Mesenchymal stem cell (in vitro differentiated cells and primary cell): ENCODE results near the gene ASB2.

ENCODE experiments used
- DNase-seq: peaks from one replicate; pipeline ENCODE4 v3.0.0-alpha.2; 2013
- H2AFZ ChIP-seq: one replicate; pipeline ENCODE4 v1.6.1; 2013; ENCODE audit warnings: low read depth, mild to moderate bottlenecking, control low read depth, inconsistent platforms, low read length, moderate library complexity
- H2AK5ac ChIP-seq: 2 replicates; pipeline ENCODE4 v1.6.1; 2013; ENCODE audit warnings: low read length, moderate library complexity, mild to moderate bottlenecking, inconsistent platforms; ENCODE audit not compliant: severe bottlenecking
- H2BK120ac ChIP-seq: one replicate; pipeline ENCODE4 v1.6.1; 2013; ENCODE audit warnings: low read depth, mild to moderate bottlenecking, inconsistent platforms, low read length, moderate library complexity
- H2BK12ac ChIP-seq, 2 experiments: one replicate each; pipeline ENCODE4 v1.6.1; 2013; ENCODE audit warnings: inconsistent platforms in 2 of 2, low read length in 2 of 2, mild to moderate bottlenecking in 2 of 2, moderate library complexity in 2 of 2, control low read depth in 1 of 2
- H2BK15ac ChIP-seq: one replicate; pipeline ENCODE4 v1.6.1; 2013; ENCODE audit warnings: mild to moderate bottlenecking, low read depth, inconsistent platforms; ENCODE audit not compliant: poor library complexity, severe bottlenecking
- H2BK5ac ChIP-seq: 2 replicates; pipeline ENCODE4 v1.6.1; 2013; ENCODE audit warnings: low read depth, mild to moderate bottlenecking, low read length, control low read depth, inconsistent platforms; ENCODE audit not compliant: poor library complexity, severe bottlenecking
- H3K14ac ChIP-seq, 2 experiments: one replicate each; pipeline ENCODE4 v1.6.1; 2013; ENCODE audit warnings: inconsistent platforms in 2 of 2, low read length in 2 of 2, control low read depth in 1 of 2, mild to moderate bottlenecking in 1 of 2, moderate library complexity in 1 of 2
- H3K18ac ChIP-seq, 2 experiments: one replicate each; pipeline ENCODE4 v1.6.1; 2013; ENCODE audit warnings: inconsistent platforms in 2 of 2, low read length in 2 of 2, control low read depth in 1 of 2, low read depth in 1 of 2, mild to moderate bottlenecking in 1 of 2
- H3K23ac ChIP-seq, 2 experiments: one replicate each; pipeline ENCODE4 v1.6.1; 2013; ENCODE audit warnings: inconsistent platforms in 2 of 2, low read length in 2 of 2, mild to moderate bottlenecking in 2 of 2, moderate library complexity in 2 of 2, control low read depth in 1 of 2
- H3K27ac ChIP-seq: 2 replicates; pipeline ENCODE4 v1.5.1; 2013; ENCODE audit warnings: mild to moderate bottlenecking, moderate library complexity, low read length, control low read depth, inconsistent platforms; ENCODE audit not compliant: poor library complexity, severe bottlenecking
- H3K27me3 ChIP-seq, 2 experiments: 2 replicates each; pipeline versions ENCODE4 v1.6.1 to v1.7.0; 2013; ENCODE audit warnings: low read length in 2 of 2, mild to moderate bottlenecking in 2 of 2, moderate library complexity in 2 of 2, control low read depth in 1 of 2, inconsistent platforms in 1 of 2; ENCODE audit not compliant: control insufficient read depth in 1 of 2, insufficient read depth in 1 of 2
- H3K36me3 ChIP-seq, 2 experiments: 2 replicates each; pipeline versions ENCODE4 v1.6.1 to v1.7.0; 2013; ENCODE audit warnings: low read length in 2 of 2, control low read depth in 1 of 2, inconsistent platforms in 1 of 2, low read depth in 1 of 2, mild to moderate bottlenecking in 1 of 2; ENCODE audit not compliant: insufficient read depth in 2 of 2, control insufficient read depth in 1 of 2
- H3K4ac ChIP-seq, 2 experiments: one replicate each; pipeline ENCODE4 v1.6.1; 2013; ENCODE audit warnings: inconsistent platforms in 2 of 2, low read length in 2 of 2, mild to moderate bottlenecking in 2 of 2, moderate library complexity in 2 of 2, control low read depth in 1 of 2, low read depth in 1 of 2
- H3K4me1 ChIP-seq: 2 replicates; pipeline ENCODE4 v1.6.1; 2013; ENCODE audit warnings: low read depth, low read length, control low read depth; ENCODE audit not compliant: control insufficient read depth, insufficient read depth
- H3K4me2 ChIP-seq: 2 replicates; pipeline ENCODE4 v1.6.1; 2013; ENCODE audit warnings: low read length, mild to moderate bottlenecking, inconsistent platforms; ENCODE audit not compliant: poor library complexity, severe bottlenecking
- H3K4me3 ChIP-seq, 2 experiments: 2 replicates each; pipeline versions ENCODE4 v1.5.1 to v1.7.0; 2013; ENCODE audit warnings: low read length in 2 of 2, mild to moderate bottlenecking in 2 of 2, control low read depth in 1 of 2, low read depth in 1 of 2; ENCODE audit not compliant: insufficient read depth in 1 of 2
- H3K79me1 ChIP-seq: replicated peaks from 2 replicates; pipeline ENCODE4 v1.6.1; 2013; ENCODE audit warnings: mild to moderate bottlenecking, control low read depth, low read length, inconsistent platforms; ENCODE audit not compliant: poor library complexity, severe bottlenecking
- H3K9ac ChIP-seq: 2 replicates; pipeline ENCODE4 v1.7.0; 2013; ENCODE audit warnings: mild to moderate bottlenecking, low read length, moderate library complexity
- H3K9me3 ChIP-seq: 2 replicates; pipeline ENCODE4 v1.7.0; 2013; ENCODE audit warnings: mild to moderate bottlenecking, low read length; ENCODE audit not compliant: control insufficient read depth
- H4K8ac ChIP-seq: one replicate; pipeline ENCODE4 v1.6.1; 2013; ENCODE audit warnings: inconsistent platforms, mild to moderate bottlenecking, low read length, moderate library complexity
- H4K91ac ChIP-seq: one replicate; pipeline ENCODE4 v1.6.1; 2013; ENCODE audit warnings: mild to moderate bottlenecking, low read length, inconsistent platforms
- WGBS: methylation state at CpG from one replicate; pipeline ENCODE4 v1.1.7; 2013; ENCODE audit warnings: mixed read lengths; 5-methylcytosine and 5-hydroxymethylcytosine counted together

ASB2 gene

DNA sequence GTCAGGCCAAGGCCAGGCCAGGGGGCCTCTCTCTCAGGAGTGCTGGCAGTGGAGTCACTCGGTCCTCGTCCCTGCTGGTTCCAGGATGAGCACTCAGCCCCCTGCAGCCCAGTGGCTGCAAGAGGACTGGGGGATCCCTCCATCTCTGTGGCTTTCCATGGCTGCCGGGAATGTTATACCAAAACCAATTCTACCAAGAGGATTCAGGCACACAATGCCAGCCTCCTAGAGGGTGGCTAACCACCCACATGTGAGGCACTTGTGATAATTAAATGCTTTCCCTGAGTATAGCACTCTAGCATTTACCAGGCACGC lies 21.9 kb downstream of the ASB2 start:
- 87% methylated on average over 3 of the region's 4 CpGs for WGBS
- peak overlapping the region; percentile 85 for H2AK5ac ChIP-seq
- H3K27me3 ChIP-seq = peaks cover 0 to 21% of the 10 kb centered on the region in 2 experiments
- no peak overlapping the region for H2BK120ac ChIP-seq
- no peak overlapping the region for H3K18ac ChIP-seq
- no peaks in the 10 kb centered on the region for H3K9me3 ChIP-seq
- no peak overlapping the region for H3K9ac ChIP-seq
- no peak overlapping the region for H2BK5ac ChIP-seq
- H3K27ac ChIP-seq = no peak overlapping the region
- H3K14ac ChIP-seq = no peak overlapping the region
- H3K36me3 ChIP-seq = no peaks in the 10 kb centered on the region
- no peak overlapping the region for H2BK12ac ChIP-seq
- no peak overlapping the region for H3K4ac ChIP-seq
- H3K4me2 ChIP-seq = no peak overlapping the region
- no peak overlapping the region for H4K8ac ChIP-seq
- H3K4me1 ChIP-seq = peaks cover 67% of the 10 kb centered on the region
- H2BK15ac ChIP-seq = no peak overlapping the region
- no peak overlapping the region for H2AFZ ChIP-seq
- no peak overlapping the region for H3K23ac ChIP-seq
- no peak overlapping the region for H4K91ac ChIP-seq
- no peak overlapping the region for H3K4me3 ChIP-seq
- no peak for DNase-seq
- H3K79me1 ChIP-seq = no peaks in the 10 kb centered on the region

DNA sequence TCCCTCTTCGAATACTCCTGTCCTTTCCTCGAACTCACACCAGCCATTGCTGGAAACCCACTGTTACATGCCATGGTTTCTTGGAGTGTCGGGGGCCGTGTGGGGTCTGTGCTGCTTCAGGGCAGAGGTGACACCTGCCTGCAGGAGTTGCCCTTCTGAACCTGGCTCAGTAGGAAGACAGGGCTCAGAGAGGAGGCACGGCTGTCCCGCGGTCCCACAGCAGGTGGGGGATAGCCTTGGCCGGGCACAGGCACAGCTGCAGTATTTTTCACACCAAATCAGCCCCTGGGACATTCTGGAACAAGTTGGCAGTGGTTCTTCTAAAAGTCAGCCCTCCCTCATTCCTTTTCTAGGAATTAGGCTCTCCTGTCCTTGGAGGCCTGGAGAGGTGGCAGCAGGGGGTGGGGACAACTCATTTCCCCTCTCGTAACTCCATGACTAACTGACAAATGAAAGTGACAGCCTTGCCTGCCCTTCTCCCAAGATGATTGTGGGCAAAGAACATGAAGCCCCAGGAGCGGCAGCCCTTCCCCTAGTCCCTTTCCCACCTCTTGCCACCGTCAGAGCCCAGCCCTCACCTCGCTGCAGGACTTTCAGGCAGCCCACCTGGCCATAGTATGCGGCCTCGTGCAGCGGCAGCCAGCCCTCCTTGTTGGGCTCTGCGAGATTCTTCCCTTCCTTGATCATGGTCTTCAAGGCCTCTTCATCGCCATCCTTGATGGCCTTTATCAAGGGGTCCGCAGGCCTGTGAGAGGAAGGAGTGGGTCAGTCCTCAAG lies 22.4 kb downstream of the ASB2 start:
- H3K18ac ChIP-seq = no peak overlapping the region
- H3K4me2 ChIP-seq = no peak overlapping the region
- H2BK12ac ChIP-seq = no peak overlapping the region
- H2BK15ac ChIP-seq = no peak overlapping the region
- no peaks in the 10 kb centered on the region for H3K36me3 ChIP-seq
- no peak overlapping the region for H3K9ac ChIP-seq
- H3K4me3 ChIP-seq = no peak overlapping the region
- no peak overlapping the region for H4K8ac ChIP-seq
- H2AK5ac ChIP-seq = peak overlapping the region; percentile 85
- H3K27me3 ChIP-seq = peaks cover 0 to 21% of the 10 kb centered on the region in 2 experiments
- no peak overlapping the region for H3K27ac ChIP-seq
- H2BK120ac ChIP-seq = no peak overlapping the region
- no peak for DNase-seq
- no peak overlapping the region for H2AFZ ChIP-seq
- no peaks in the 10 kb centered on the region for H3K79me1 ChIP-seq
- peak overlapping the region in 1 of 2 experiments; percentile 35 for H3K14ac ChIP-seq
- no peaks in the 10 kb centered on the region for H3K9me3 ChIP-seq
- no peak overlapping the region for H3K23ac ChIP-seq
- H3K4me1 ChIP-seq = peaks cover 65% of the 10 kb centered on the region
- H3K4ac ChIP-seq = no peak overlapping the region
- H2BK5ac ChIP-seq = no peak overlapping the region
- H4K91ac ChIP-seq = no peak overlapping the region
- 80% methylated on average over 18 of the region's 18 CpGs for WGBS

DNA sequence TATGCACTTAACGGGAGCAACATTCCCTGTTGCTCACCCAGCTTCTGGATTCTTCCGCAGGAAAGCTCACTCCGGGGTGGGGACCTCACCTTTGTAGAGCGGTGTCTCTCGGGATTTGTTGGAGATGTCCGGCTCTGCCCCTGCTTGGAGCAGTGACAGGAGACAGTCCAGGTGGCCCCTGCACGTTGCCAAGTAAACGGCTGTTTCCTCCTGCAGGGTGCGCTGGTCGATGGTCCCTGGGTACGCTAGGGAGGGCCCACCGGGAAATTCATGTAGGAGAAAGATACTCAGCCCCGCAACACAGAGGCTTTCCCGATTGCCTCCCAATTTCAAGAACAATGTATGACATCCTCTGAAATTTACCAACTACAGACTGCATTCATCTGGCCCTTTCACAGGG lies 23.1 kb downstream of the ASB2 start:
- Histone ChIP-seq H2BK12ac (no peak overlapping the region), H3K14ac (peak overlapping the region in 1 of 2 experiments; percentile 35), H2BK5ac (no peak overlapping the region), H3K9ac (no peak overlapping the region), H3K4ac (no peak overlapping the region), H4K8ac (no peak overlapping the region), H3K79me1 (no peaks in the 10 kb centered on the region), H3K4me3 (no peak overlapping the region), H3K9me3 (no peaks in the 10 kb centered on the region), H2AFZ (no peak overlapping the region), H3K18ac (no peak overlapping the region), H3K4me1 (peaks cover 62% of the 10 kb centered on the region), H2AK5ac (no peak overlapping the region), H2BK120ac (no peak overlapping the region), H3K23ac (no peak overlapping the region), H3K36me3 (no peaks in the 10 kb centered on the region), H3K27ac (no peak overlapping the region), H4K91ac (no peak overlapping the region), H3K27me3 (peaks cover 0 to 21% of the 10 kb centered on the region in 2 experiments), H3K4me2 (no peak overlapping the region), H2BK15ac (no peak overlapping the region)
- WGBS = 71% methylated on average over 14 of the region's 14 CpGs
- no peak for DNase-seq

DNA sequence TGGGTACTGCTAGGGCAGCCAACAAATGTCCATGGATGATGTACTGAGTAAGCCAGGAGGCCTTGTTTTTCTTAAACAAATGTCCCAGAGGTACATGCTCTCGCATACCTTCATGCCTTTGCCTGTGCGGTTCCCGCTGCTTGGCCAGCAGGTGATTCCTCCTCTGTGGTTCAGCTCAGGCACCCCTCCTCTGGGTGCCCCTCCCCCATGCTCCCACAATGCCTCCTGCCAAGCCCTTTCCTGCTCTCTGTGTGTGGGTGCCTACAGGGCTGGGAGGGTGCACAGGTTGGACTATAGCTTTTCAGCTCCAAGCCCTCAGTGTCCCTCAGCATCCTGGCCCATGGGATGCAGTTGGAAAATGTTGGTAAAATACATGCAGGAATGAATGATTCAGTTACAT lies 23.5 kb downstream of the ASB2 start:
- no peak overlapping the region for H3K9ac ChIP-seq
- H3K23ac ChIP-seq = no peak overlapping the region
- peaks cover 58% of the 10 kb centered on the region for H3K4me1 ChIP-seq
- no peak overlapping the region for H2BK5ac ChIP-seq
- no peak overlapping the region for H3K18ac ChIP-seq
- no peaks in the 10 kb centered on the region for H3K79me1 ChIP-seq
- H4K91ac ChIP-seq = no peak overlapping the region
- H2BK15ac ChIP-seq = no peak overlapping the region
- peak overlapping the region; percentile 27 for H2AK5ac ChIP-seq
- no peak overlapping the region for H4K8ac ChIP-seq
- H3K27ac ChIP-seq = no peak overlapping the region
- DNase-seq = no peak
- no peak overlapping the region for H3K4me3 ChIP-seq
- H2BK12ac ChIP-seq = no peak overlapping the region
- no peaks in the 10 kb centered on the region for H3K36me3 ChIP-seq
- H2BK120ac ChIP-seq = no peak overlapping the region
- no peak overlapping the region for H3K4ac ChIP-seq
- no peak overlapping the region for H3K4me2 ChIP-seq
- 100% methylated on average over 3 of the region's 3 CpGs for WGBS
- H2AFZ ChIP-seq = no peak overlapping the region
- no peak overlapping the region for H3K14ac ChIP-seq
- peaks cover 0 to 21% of the 10 kb centered on the region in 2 experiments for H3K27me3 ChIP-seq
- H3K9me3 ChIP-seq = no peaks in the 10 kb centered on the region
